ENCODE measurements around the gene REXO2. TPM values are rescaled to one million over a fixed set of nuclear protein-coding genes. Genes with fewer than 3 reads are reported as not detected.
A peak's percentile ranks its signal among the peaks of the same experiment; 100 is the strongest.

REXO2 gene
- total and polyA plus RNA-seq, 2 of the 8 experiments (the other 6 are each of a cell fraction or from before 2014, with no cell fraction given) = 111 to 114 TPM

DNA sequence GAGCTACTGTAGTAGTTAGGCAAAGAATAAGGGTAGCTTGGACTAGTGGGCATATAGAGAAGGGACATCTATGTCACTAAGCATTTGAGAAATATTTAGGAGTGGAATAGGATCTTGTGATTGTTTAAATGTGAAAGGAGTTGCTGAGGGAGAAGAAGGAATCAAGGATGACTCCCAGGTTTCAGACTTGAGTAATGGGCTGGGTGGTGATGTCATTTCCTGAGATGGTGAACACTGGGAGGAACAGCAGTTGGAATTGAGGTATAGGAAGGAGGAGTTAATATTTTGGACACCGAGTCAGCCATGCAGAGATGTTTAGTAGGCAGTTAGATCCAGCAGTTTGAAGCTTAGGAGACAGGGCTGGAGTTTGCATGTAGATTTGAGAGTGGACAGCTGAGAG is 40.1 kb downstream of the REXO2 start:
- H2BK15ac ChIP-seq (ENCODE audit: low read length) = no peak overlapping the region; the same call in 1 of the 2 replicates
- no peaks in the 10 kb centered on the region for H3K79me1 ChIP-seq (ENCODE audit: low read depth, low read length)
- H3K27me3 ChIP-seq (replicated peaks in 1 of 4; ENCODE audit: control insufficient read depth in 3 of 4, extremely low read depth in 1 of 4, insufficient read depth in 3 of 4, low read length in 3 of 4) = no peaks in the 10 kb centered on the region
- H3K9me3 ChIP-seq (ENCODE audit: insufficient read depth in 2 of 2, low read depth in 1 of 2, low read length in 1 of 2) = peaks cover 0 to 4% of the 10 kb centered on the region in 2 experiments; a peak in 1 of 4 replicates
- H2BK120ac ChIP-seq (replicated peaks; ENCODE audit: low read depth, low read length) = peak overlapping the region; percentile 91
- no peak overlapping the region for H4K8ac ChIP-seq (ENCODE audit: extremely low read depth, insufficient read depth, low read length)
- H2BK20ac ChIP-seq (ENCODE audit: low read length) = peak overlapping the region; percentile 99
- H3K4ac ChIP-seq (replicated peaks; ENCODE audit: insufficient read length, low read depth, low read length) = peak overlapping the region; percentile 62
- peaks cover 8 to 28% (median 19%) of the 10 kb centered on the region in 4 experiments for H3K4me1 ChIP-seq (replicated peaks in 1 of 4; ENCODE audit: control insufficient read depth in 3 of 4, insufficient read depth in 4 of 4, low read length in 3 of 4)
- H3K4me2 ChIP-seq (ENCODE audit: insufficient read depth in 1 of 2, low read depth in 2 of 2, low read length in 2 of 2) = peak overlapping the region in 1 of 2 experiments; percentile 44; a peak in 1 of 4 replicates
- H3K56ac ChIP-seq (replicated peaks; ENCODE audit: insufficient read length, low read depth, low read length) = no peak overlapping the region
- POLR2A ChIA-PET (ENCODE audit: partially characterized antibody) = no interaction called here
- H3K23ac ChIP-seq (ENCODE audit: insufficient read length) = no peak overlapping the region
- H2AFZ ChIP-seq (ENCODE audit: low read length) = no peak overlapping the region
- H2BK12ac ChIP-seq (ENCODE audit: low read depth, low read length) = peak overlapping the region; percentile 99
- no peak overlapping the region for H3K9ac ChIP-seq (replicated peaks in 1 of 4; ENCODE audit: extremely low read depth in 1 of 4, low read depth in 3 of 4, low read length in 3 of 4)
- H2BK5ac ChIP-seq (ENCODE audit: low read depth, low read length) = peak overlapping the region; percentile 96; the same call in 1 of the 2 replicates
- H3K4me3 ChIP-seq (ENCODE audit: extremely low read depth in 1 of 4, insufficient read depth in 2 of 4, low read depth in 3 of 4, low read length in 4 of 4) = peak overlapping the region in 1 of 4 experiments; percentile 51; a peak in 1 of 8 replicates
- peak overlapping the region; percentile 1 for H4K5ac ChIP-seq (ENCODE audit: insufficient read length, low read depth, low read length)
- H4K20me1 ChIP-seq (replicated peaks in 1 of 2; ENCODE audit: control insufficient read depth in 1 of 2, insufficient read depth in 2 of 2, low read length in 2 of 2) = no peaks in the 10 kb centered on the region
- H3K27ac ChIP-seq (ENCODE audit: low read depth, low read length) = no peak overlapping the region; the same call in 1 of the 2 replicates
- CTCF ChIA-PET (ENCODE audit: partially characterized antibody) = interaction anchor here (1.0 to 1.9 kb wide), 2 partner anchors 24 to 139 kb away, joined by 3 to 5 read pairs; no protein-coding TSS in a partner anchor
- no peaks in the 10 kb centered on the region for H3K36me3 ChIP-seq (ENCODE audit: control insufficient read depth in 2 of 4, insufficient read depth in 4 of 4, low read length in 3 of 4)
- TF ChIP-seq CTBP2 (IDR thresholded peaks at IDR 0.05; ENCODE audit: borderline replicate concordance, insufficient read depth, insufficient read length, low read length) (no peak), CHD1 (IDR thresholded peaks at IDR 0.05; ENCODE audit: low read depth, low read length) (no peak), ASH2L (IDR thresholded peaks at IDR 0.05; ENCODE audit: low read length) (no peak), KDM5A (IDR thresholded peaks at IDR 0.05; ENCODE audit: low read length) (no peak), POLR2A (IDR thresholded peaks at IDR 0.05; ENCODE audit: control extremely low read depth in 1 of 2, low read depth in 2 of 2, low read length in 2 of 2) (no peak), GTF2F1 (IDR thresholded peaks at IDR 0.05; ENCODE audit: borderline replicate concordance, low read depth, low read length) (no peak)
- TF ChIP-seq, protein P1, sequence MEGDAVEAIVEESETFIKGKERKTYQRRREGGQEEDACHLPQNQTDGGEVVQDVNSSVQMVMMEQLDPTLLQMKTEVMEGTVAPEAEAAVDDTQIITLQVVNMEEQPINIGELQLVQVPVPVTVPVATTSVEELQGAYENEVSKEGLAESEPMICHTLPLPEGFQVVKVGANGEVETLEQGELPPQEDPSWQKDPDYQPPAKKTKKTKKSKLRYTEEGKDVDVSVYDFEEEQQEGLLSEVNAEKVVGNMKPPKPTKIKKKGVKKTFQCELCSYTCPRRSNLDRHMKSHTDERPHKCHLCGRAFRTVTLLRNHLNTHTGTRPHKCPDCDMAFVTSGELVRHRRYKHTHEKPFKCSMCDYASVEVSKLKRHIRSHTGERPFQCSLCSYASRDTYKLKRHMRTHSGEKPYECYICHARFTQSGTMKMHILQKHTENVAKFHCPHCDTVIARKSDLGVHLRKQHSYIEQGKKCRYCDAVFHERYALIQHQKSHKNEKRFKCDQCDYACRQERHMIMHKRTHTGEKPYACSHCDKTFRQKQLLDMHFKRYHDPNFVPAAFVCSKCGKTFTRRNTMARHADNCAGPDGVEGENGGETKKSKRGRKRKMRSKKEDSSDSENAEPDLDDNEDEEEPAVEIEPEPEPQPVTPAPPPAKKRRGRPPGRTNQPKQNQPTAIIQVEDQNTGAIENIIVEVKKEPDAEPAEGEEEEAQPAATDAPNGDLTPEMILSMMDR (IDR thresholded peaks at IDR 0.05; ENCODE audit: control extremely low read depth in 1 of 3, insufficient read depth in 1 of 3, low read depth in 1 of 3, low read length in 3 of 3) = no peak
- H3K23me2 ChIP-seq (ENCODE audit: low read depth, low read length) = 0 out of 2 replicates have a peak, but pooled peaks cover 1% of the 10 kb centered on the region
- DNase-seq (ENCODE audit: low read depth in 1 of 2, low spot score in 2 of 2) (no peak), FAIRE-seq (no peak)
- no peak overlapping the region for H3K14ac ChIP-seq (ENCODE audit: insufficient read length)
- no peaks in the 10 kb centered on the region for H3K79me2 ChIP-seq (ENCODE audit: control insufficient read depth in 1 of 2, insufficient read depth in 2 of 2, low read length in 2 of 2)
- H4K91ac ChIP-seq (replicated peaks; ENCODE audit: insufficient read length, low read length) = peak overlapping the region; percentile 37
- peak overlapping the region; percentile 97 for H2AK5ac ChIP-seq (ENCODE audit: low read depth, low read length)
- H3K18ac ChIP-seq (ENCODE audit: extremely low read depth, low read length) = peak overlapping the region; percentile 9
- WGBS, 2 experiments (ENCODE audit: extremely low coverage in 1 of 2, insufficient coverage in 1 of 2, insufficient read length in 1 of 2, insufficient replicate concordance in 2 of 2, low coverage in 1 of 2, low lambda C conversion rate in 2 of 2, missing lambda C conversion rate in 1 of 2) = 94% methylated on average over 1 of the region's 1 CpG; no CpG with 5 or more reads in 1 of the 2 experiments

All from H1 (cell line).